GM12878 (cell line): ENCODE data around the gene NFKBIZ. TPM values are rescaled to one million over a fixed set of nuclear protein-coding genes. Genes with fewer than 3 reads are reported as not detected.

ENCODE experiments used
- ATAC-seq: fragments of 200-7000 bp; cut with Tn5 transposase; 3 replicates; pipeline ENCODE4 v1.9.1; 2020; ENCODE audit warnings: mild to moderate bottlenecking, moderate library complexity
- BruUV-seq: library from RNA; stranded (reverse); fragments of 400-500 nt; replicated peaks from 2 replicates; lab custom pipeline; 2021; lab: Mats Ljungman, UMichigan
- CTCF ChIA-PET: fragments of 300-600 bp; sonication (Branson Sonifier 250); formaldehyde crosslinking; extraction: SDS; loops from one replicate; lab custom pipeline; 2021; ENCODE audit warnings: inconsistent platforms; lab: Yijun Ruan, JAX
- POLR2A ChIA-PET: fragments of 350-600 bp; formaldehyde crosslinking; extraction: SDS; loops from one replicate; lab custom pipeline; 2021; ENCODE audit warnings: inconsistent platforms; lab: Charles Lee
- RAD21 ChIA-PET: fragments of 300-600 bp; sonication (Branson Sonifier 250); formaldehyde crosslinking; loops from one replicate; lab custom pipeline; 2023; ENCODE audit warnings: antibody characterized with exemption; ENCODE audit not compliant: unreplicated experiment; lab: Charles Lee
- SMC1A ChIA-PET: fragments of 300-600 bp; sonication (Branson Sonifier 250); formaldehyde crosslinking; loops from one replicate; lab custom pipeline; 2023; ENCODE audit not compliant: unreplicated experiment, uncharacterized antibody; lab: Charles Lee
- DNase-seq: peaks from one replicate; pipeline ENCODE4 v3.0.0-alpha.2; 2011; ENCODE audit warnings: low read depth, low spot score
- FAIRE-seq: peaks from 3 replicates; lab custom pipeline; 2011; peaks lifted over from hg19 to GRCh38; lab: Jason Lieb, UNC
- H2AFZ ChIP-seq: 2 replicates; pipeline ENCODE4 v1.6.0; 2011; ENCODE audit warnings: low read depth, low read length, control low read depth; ENCODE audit not compliant: control insufficient read depth
- H3K27ac ChIP-seq: 2 replicates; pipeline ENCODE4 v1.5.1; 2011; ENCODE audit warnings: control low read depth; ENCODE audit not compliant: control insufficient read depth, insufficient read depth
- H3K27me3 ChIP-seq, 2 experiments: replicated peaks in 1 of 2; 2 replicates each; pipeline versions ENCODE4 v1.6.0 to v1.6.1; 2011; ENCODE audit warnings: low read length in 1 of 2; ENCODE audit not compliant: control insufficient read depth in 2 of 2, insufficient read depth in 2 of 2
- H3K36me3 ChIP-seq, 2 experiments: 2 replicates each; pipeline ENCODE4 v1.5.1; 2011; ENCODE audit warnings: low read length in 1 of 2; ENCODE audit not compliant: control insufficient read depth in 2 of 2, insufficient read depth in 2 of 2
- H3K4me1 ChIP-seq: 2 replicates; pipeline ENCODE4 v1.6.1; 2011; ENCODE audit warnings: mild to moderate bottlenecking, low read length, moderate library complexity, mixed read lengths; ENCODE audit not compliant: control insufficient read depth, insufficient read depth
- H3K4me2 ChIP-seq: 2 replicates; pipeline ENCODE4 v1.6.0; 2011; ENCODE audit warnings: control low read depth; ENCODE audit not compliant: control insufficient read depth, insufficient read depth
- H3K4me3 ChIP-seq: fragments of 200-600 bp; sonication (generic); 2 replicates; pipeline ENCODE4 v1.5.1; 2016
- H3K79me2 ChIP-seq: 2 replicates; pipeline ENCODE4 v1.6.0; 2011; ENCODE audit warnings: low read length; ENCODE audit not compliant: control insufficient read depth, insufficient read depth
- H3K9ac ChIP-seq: 2 replicates; pipeline ENCODE4 v1.8.0; 2011; ENCODE audit warnings: low read length, control low read depth, mixed read lengths; ENCODE audit not compliant: control insufficient read depth, insufficient read depth
- H3K9me3 ChIP-seq: replicated peaks from 3 replicates; pipeline ENCODE4 v1.5.1; 2011; ENCODE audit warnings: mild to moderate bottlenecking, low read length; ENCODE audit not compliant: control insufficient read depth, insufficient read depth
- H4K20me1 ChIP-seq: 2 replicates; pipeline ENCODE4 v1.6.0; 2011; ENCODE audit not compliant: control insufficient read depth, insufficient read depth
- CBX5 ChIP-seq: sonication (generic); IDR thresholded peaks from 2 replicates; pipeline ENCODE4 v1.6.1; 2016; ENCODE audit warnings: low read depth, moderate library complexity, mild to moderate bottlenecking, inconsistent platforms
- EGR1 ChIP-seq, 2 experiments: IDR thresholded peaks; 1 replicate in 1 of 2; 2 replicates in 1 of 2; pipeline ENCODE4 v1.6.1; 2011 to 2012; ENCODE audit warnings: low read depth in 2 of 2, low read length in 2 of 2, borderline replicate concordance in 1 of 2, mild to moderate bottlenecking in 1 of 2, moderate library complexity in 1 of 2
- IRF5 ChIP-seq: fragments of 450-650 bp; IDR thresholded peaks from 2 replicates; pipeline ENCODE4 v1.6.1; 2017; ENCODE audit warnings: borderline replicate concordance
- MEF2B ChIP-seq: fragments of 450-650 bp; IDR thresholded peaks from 2 replicates; pipeline ENCODE4 v1.6.1; 2018; ENCODE audit warnings: mild to moderate bottlenecking, moderate library complexity; ENCODE audit not compliant: partially characterized antibody, poor library complexity, severe bottlenecking
- MTA2 ChIP-seq: fragments of 450-650 bp; IDR thresholded peaks from 2 replicates; pipeline ENCODE4 v1.6.1; 2016; ENCODE audit warnings: low read depth, mild to moderate bottlenecking, moderate library complexity
- NBN ChIP-seq: fragments of 450-650 bp; IDR thresholded peaks from 2 replicates; pipeline ENCODE4 v1.6.1; 2016
- NFXL1 ChIP-seq: fragments of 450-650 bp; IDR thresholded peaks from 2 replicates; pipeline ENCODE4 v1.6.1; 2017; ENCODE audit warnings: antibody characterized with exemption, mild to moderate bottlenecking, borderline replicate concordance
- NKRF ChIP-seq: fragments of 450-650 bp; conservative IDR thresholded peaks from 2 replicates; pipeline ENCODE4 v1.6.1; 2017; ENCODE audit warnings: mild to moderate bottlenecking, moderate library complexity
- PBX3 ChIP-seq: IDR thresholded peaks from 2 replicates; pipeline ENCODE4 v1.6.1; 2011; ENCODE audit warnings: mild to moderate bottlenecking, low read depth, low read length, moderate library complexity; ENCODE audit not compliant: insufficient replicate concordance
- POLR2A ChIP-seq: IDR thresholded peaks from 2 replicates; pipeline ENCODE4 v1.6.1; 2011; ENCODE audit warnings: low read depth, mild to moderate bottlenecking, low read length
- POLR2AphosphoS2 ChIP-seq: IDR thresholded peaks from 2 replicates; pipeline ENCODE4 v1.6.1; 2011; ENCODE audit warnings: low read depth, mild to moderate bottlenecking, low read length, improper control_type of control experiment, moderate library complexity
- POLR2AphosphoS5 ChIP-seq: IDR thresholded peaks from 2 replicates; pipeline ENCODE4 v1.6.1; 2011; ENCODE audit warnings: mild to moderate bottlenecking, low read length, inconsistent platforms
- SMC3 ChIP-seq: IDR thresholded peaks from 2 replicates; pipeline ENCODE4 v1.6.1; 2011; ENCODE audit warnings: low read length, improper control_type of control experiment, borderline replicate concordance
- WRNIP1 ChIP-seq: IDR thresholded peaks from 2 replicates; pipeline ENCODE4 v1.6.1; 2011; ENCODE audit warnings: low read depth, low read length, improper control_type of control experiment, borderline replicate concordance
- ZBED1 ChIP-seq: IDR thresholded peaks from 2 replicates; pipeline ENCODE4 v1.6.1; 2016; ENCODE audit warnings: borderline replicate concordance
- WGBS: methylation state at CpG from one replicate; pipeline ENCODE4 v1.1.6; 2016; ENCODE audit warnings: low lambda C conversion rate; ENCODE audit not compliant: insufficient replicate concordance, insufficient coverage; ENCODE audit errors: missing lambda C conversion rate; 5-methylcytosine and 5-hydroxymethylcytosine counted together
- in situ Hi-C: fragments of 300-500 bp; cut with MboI; formaldehyde crosslinking; loops from 9 replicates; pipeline ENCODE4 v1.14.3; 2018; ENCODE audit warnings: mixed read lengths
- intact Hi-C: fragments of 100-400 bp; cut with micrococcal nuclease; formaldehyde crosslinking; loops from one replicate; pipeline ENCODE4 v1.14.2; 2022; ENCODE audit not compliant: unreplicated experiment
- polyA plus RNA-seq, 11 experiments: library from polyadenylated mRNA; depleted of rRNA in 4 of 11; unstranded in 6 of 11; stranded (reverse) in 5 of 11; fragments of >200 nt; fragmentation: Nextera tagmentation in 4 of 11; fragmentation: Illumina TruSeq in 1 of 11; extraction: Ambion mirVana in 4 of 11; extraction: Trizol in 1 of 11; gene quantifications; 1 replicate in 1 of 11; 2 replicates in 10 of 11; pipeline versions ENCODE4 v1.2.1 to v1.2.3, GENCODE V29; 2011 to 2016; ENCODE audit warnings: inconsistent platforms in 2 of 11, missing spikeins in 2 of 11, low read depth in 1 of 11
- total RNA-seq, 4 experiments: library from RNA; depleted of rRNA in 3 of 4; stranded (reverse); fragments of >200 nt in 3 of 4; fragmentation: Illumina TruSeq in 1 of 4; extraction: Trizol in 1 of 4; gene quantifications; 2 replicates each; pipeline versions ENCODE4 v1.2.1 to v1.2.3, GENCODE V29; 2013 to 2021

NFKBIZ gene
- total and polyA plus RNA-seq, 10 of the 15 experiments (the other 5 are each of a cell fraction or from before 2014, with no cell fraction given): 6.3 to 53.8 (median 17.3) TPM

GRCh38 chr3:101852983-101853840, 3.9 kb downstream of the NFKBIZ start:
- RAD21 ChIA-PET: interaction anchor here (0.8 to 5.1 kb wide), 19 partner anchors 8 to 372 kb away, joined by 3 to 44 read pairs (median 10); no protein-coding TSS in a partner anchor
- H3K36me3 ChIP-seq: peaks cover 21 to 52% of the 10 kb centered on the region in 2 experiments
- in situ Hi-C loops: no loop called here
- H3K27ac ChIP-seq: no peak overlapping the region
- POLR2A ChIA-PET: interaction anchor here (0.7 to 2.3 kb wide), 15 partner anchors 9 to 167 kb away, joined by 3 to 21 read pairs (median 3); partner anchors contain the start of gene RPL24
- no peak overlapping the region for H2AFZ ChIP-seq
- SMC1A ChIA-PET: interaction anchor here (0.8 to 10.9 kb wide), 25 partner anchors 8 to 370 kb away, joined by 3 to 72 read pairs (median 8); no protein-coding TSS in a partner anchor
- H3K4me1 ChIP-seq: peaks cover 17% of the 10 kb centered on the region
- ATAC-seq (no peak), FAIRE-seq (no peak), DNase-seq (no peak)
- BruUV-seq: no TSS peak
- H3K9ac ChIP-seq: peak overlapping the region; percentile 13; the same call in 1 of the 2 replicates
- H3K27me3 ChIP-seq: no peaks in the 10 kb centered on the region
- H3K4me2 ChIP-seq: peak overlapping the region; percentile 68
- H3K4me3 ChIP-seq: peak overlapping the region; percentile 34; the same call in 1 of the 2 replicates
- CTCF ChIA-PET: interaction anchor here (0.9 to 3.3 kb wide), 10 partner anchors 15 to 376 kb away, joined by 3 to 22 read pairs (median 8); no protein-coding TSS in a partner anchor
- WGBS: 98% methylated on average over 8 of the region's 8 CpGs
- H4K20me1 ChIP-seq: no peaks in the 10 kb centered on the region
- intact Hi-C loops: loop anchor here (5.0 kb wide), 1 partner anchor 204 kb away; no protein-coding TSS in a partner anchor
- H3K9me3 ChIP-seq: no peaks in the 10 kb centered on the region
- TF ChIP-seq ZBED1 (no peak), NKRF (no peak), IRF5 (no peak), EGR1 (IDR thresholded peaks at IDR 0.05; ENCODE audit: borderline replicate concordance in 1 of 2, low read depth in 2 of 2, low read length in 2 of 2) (no peak), POLR2AphosphoS2 (peak; percentile 43; the same call in 1 of the 2 replicates), MEF2B (no peak), NFXL1 (no peak), MTA2 (no peak), POLR2A (peak; percentile 41; the same call in 1 of the 2 replicates), PBX3 (no peak), WRNIP1 (0 out of 2 replicates have a peak, but pooled peaks have one; percentile 72), CBX5 (no peak), POLR2AphosphoS5 (peak; percentile 89), SMC3 (no peak), NBN (no peak)
- peaks cover 73% of the 10 kb centered on the region for H3K79me2 ChIP-seq
